Activated CD4-positive, alpha-beta T cell treated with anti-CD3 and anti-CD28 coated beads, Interleukin-2, Interleukin-6, amounts not matched to agents 100 ng/mL and 50 ng/mL, durations not matched to agents 16 hours and 8 hours (primary cell): ENCODE results near the gene IQCE.
"Not testable (repeated sequence)": the region's sequence is repeated elsewhere in the genome, so short reads cannot be mapped to it uniquely, and the experiment has no call there.

ENCODE experiments used
- DNase-seq: peaks from one replicate; pipeline ENCODE4 v3.0.0-alpha.2; 2020

The IQCE gene

GRCh38 chr7:2580636-2581035 lies 21.9 kb downstream of the IQCE start:
- DNase-seq = no peak

- DNase-seq = no peak
These were observed 23.4 kb downstream of the IQCE start for GRCh38 chr7:2582006-2582735.

GRCh38 chr7:2583798-2584580 lies 25.2 kb downstream of the IQCE start:
- DNase-seq = no peak

GRCh38 chr7:2585446-2585845 lies 26.7 kb downstream of the IQCE start:
- no peak for DNase-seq

GRCh38 chr7:2586326-2587020 lies 27.7 kb downstream of the IQCE start:
- DNase-seq = no peak

- no peak for DNase-seq
These were observed 28.4 kb downstream of the IQCE start for GRCh38 chr7:2587134-2587533.

GRCh38 chr7:2587778-2588177 lies 29.0 kb downstream of the IQCE start:
- DNase-seq = no peak

GRCh38 chr7:2589341-2589740 lies 30.6 kb downstream of the IQCE start:
- no peak for DNase-seq

- DNase-seq = not testable (repeated sequence)
These were observed 31.2 kb downstream of the IQCE start for GRCh38 chr7:2589941-2590340.

- no peak for DNase-seq
These were observed 33.6 kb downstream of the IQCE start for GRCh38 chr7:2592375-2592865.

GRCh38 chr7:2593036-2593727 lies 34.4 kb downstream of the IQCE start:
- no peak for DNase-seq

GRCh38 chr7:2594599-2594998 lies 35.8 kb downstream of the IQCE start:
- DNase-seq = no peak

GRCh38 chr7:2595258-2595860 lies 36.6 kb downstream of the IQCE start:
- DNase-seq = no peak

GRCh38 chr7:2596464-2597272 lies 37.9 kb downstream of the IQCE start:
- DNase-seq = no peak

GRCh38 chr7:2597273-2597640 lies 38.5 kb downstream of the IQCE start:
- no peak for DNase-seq

- DNase-seq = no peak
These were observed 39.5 kb downstream of the IQCE start for GRCh38 chr7:2598154-2598823.

GRCh38 chr7:2601065-2601464 lies 42.3 kb downstream of the IQCE start:
- no peak for DNase-seq

- DNase-seq = no peak
These were observed 43.1 kb downstream of the IQCE start for GRCh38 chr7:2601907-2602306.

- no peak for DNase-seq
These were observed 43.7 kb downstream of the IQCE start for GRCh38 chr7:2602406-2603043.
